DND-41 (cell line): ENCODE measurements around the gene XPO6.

Experiments used
- ATAC-seq: fragments of 200-7000 bp; cut with Tn5 transposase; 3 replicates; pipeline ENCODE4 v1.9.1; 2021; ENCODE audit warnings: low read depth; ENCODE audit not compliant: insufficient read depth
- DNase-seq: peaks from one replicate; pipeline ENCODE4 v3.0.0-alpha.2; 2020
- H2AFZ ChIP-seq: 2 replicates; pipeline ENCODE4 v1.6.0; 2012; ENCODE audit warnings: low read depth, low read length
- H3K27ac ChIP-seq: 2 replicates; pipeline ENCODE4 v1.5.1; 2012; ENCODE audit warnings: low read length, inconsistent platforms
- H3K27me3 ChIP-seq: fragments of 200-600 bp; sonication (generic); 2 replicates; pipeline ENCODE4 v1.6.0; 2012; ENCODE audit warnings: low read length, mild to moderate bottlenecking, inconsistent platforms; ENCODE audit not compliant: insufficient read depth, poor library complexity
- H3K36me3 ChIP-seq: 2 replicates; pipeline ENCODE4 v1.5.1; 2012; ENCODE audit warnings: low read length, inconsistent platforms; ENCODE audit not compliant: insufficient read depth
- H3K4me1 ChIP-seq: 2 replicates; pipeline ENCODE4 v1.5.1; 2012; ENCODE audit warnings: mild to moderate bottlenecking, low read length; ENCODE audit not compliant: insufficient read depth
- H3K4me2 ChIP-seq: 2 replicates; pipeline ENCODE4 v1.6.0; 2012; ENCODE audit warnings: mild to moderate bottlenecking, moderate library complexity, low read length, inconsistent platforms; ENCODE audit not compliant: insufficient read depth
- H3K4me3 ChIP-seq, 2 experiments: fragments of 200-600 bp in 1 of 2; shearing (Covaris generic) in 1 of 2; 2 replicates each; pipeline ENCODE4 v1.5.1; 2012 to 2016; ENCODE audit warnings: inconsistent platforms in 2 of 2, low read length in 2 of 2, mild to moderate bottlenecking in 2 of 2, low read depth in 1 of 2, moderate library complexity in 1 of 2
- H3K79me2 ChIP-seq: 2 replicates; pipeline ENCODE4 v1.6.0; 2012; ENCODE audit warnings: low read length, inconsistent platforms; ENCODE audit not compliant: insufficient read depth
- H3K9ac ChIP-seq: 2 replicates; pipeline ENCODE4 v1.6.0; 2012; ENCODE audit warnings: low read depth, mild to moderate bottlenecking, inconsistent platforms, low read length, moderate library complexity
- H3K9me3 ChIP-seq: 2 replicates; pipeline ENCODE4 v1.5.1; 2012; ENCODE audit warnings: low read length, moderate library complexity, mild to moderate bottlenecking, inconsistent platforms; ENCODE audit not compliant: insufficient read depth, severe bottlenecking
- H4K20me1 ChIP-seq: 2 replicates; pipeline ENCODE4 v1.6.0; 2012; ENCODE audit warnings: low read length; ENCODE audit not compliant: insufficient read depth
- EZH2 ChIP-seq: IDR thresholded peaks from 3 replicates; pipeline ENCODE4 v1.6.1; 2012; ENCODE audit warnings: borderline replicate concordance, low read depth, mild to moderate bottlenecking, moderate library complexity, low read length, inconsistent platforms; ENCODE audit not compliant: severe bottlenecking
- TF ChIP-seq, protein P1 (sequence below): IDR thresholded peaks from 2 replicates; pipeline ENCODE4 v1.5.1; 2012; ENCODE audit warnings: borderline replicate concordance, low read length, moderate library complexity, mild to moderate bottlenecking; ENCODE audit not compliant: poor library complexity, severe bottlenecking; ENCODE audit errors: extremely low read depth

The XPO6 gene

DNA sequence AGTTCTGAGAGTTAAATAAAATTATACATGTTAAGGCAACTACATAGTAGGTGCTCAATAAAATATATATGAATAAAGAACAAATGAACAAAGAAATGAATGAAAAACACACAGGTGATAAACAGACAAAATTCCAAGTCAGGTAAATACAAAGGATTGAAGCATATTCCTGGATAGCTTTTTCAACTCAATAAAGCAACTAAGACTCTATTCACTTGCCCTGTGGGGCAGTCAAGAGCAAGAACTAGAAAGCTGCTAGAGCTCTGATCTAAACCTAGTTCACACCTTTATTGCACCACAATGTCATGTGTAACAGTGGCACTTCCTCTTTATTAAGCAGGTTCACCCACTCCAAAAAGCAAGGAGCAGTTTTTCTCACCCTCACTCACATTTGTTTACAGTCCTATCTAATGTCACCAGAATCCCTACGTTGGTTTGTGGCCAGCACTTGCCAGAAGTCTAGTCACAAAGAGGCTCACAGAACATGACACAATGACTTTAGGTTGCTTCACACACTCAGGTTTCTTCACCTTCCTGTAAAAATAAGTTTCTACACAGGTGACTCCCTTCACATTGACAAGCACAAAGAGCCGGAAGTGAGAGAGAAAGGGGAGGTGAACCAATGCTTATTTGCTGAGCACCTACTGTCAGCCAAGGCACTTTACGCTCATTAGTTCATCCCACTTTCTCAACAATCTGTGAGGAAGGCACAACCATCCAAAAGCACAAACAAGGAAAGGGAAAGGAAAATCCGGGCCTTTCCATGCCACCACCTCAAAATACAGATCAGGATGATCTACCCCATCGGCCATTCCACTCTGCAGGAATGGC, 70.8 kb downstream of the XPO6 start:
- Histone ChIP-seq H4K20me1 (peaks cover 26% of the 10 kb centered on the region), H3K9me3 (no peaks in the 10 kb centered on the region), H3K27me3 (no peaks in the 10 kb centered on the region), H3K9ac (no peak overlapping the region), H2AFZ (no peak overlapping the region), H3K27ac (peak overlapping the region; percentile 74), H3K4me2 (no peak overlapping the region), H3K4me1 (peaks cover 47% of the 10 kb centered on the region), H3K36me3 (peaks cover 68% of the 10 kb centered on the region), H3K4me3 (no peak overlapping the region), H3K79me2 (peaks cover 18% of the 10 kb centered on the region)
- DNase-seq, result no peak
- ATAC-seq, result peak; percentile 6; the same call in 1 of the 3 replicates
- TF ChIP-seq, protein P1, sequence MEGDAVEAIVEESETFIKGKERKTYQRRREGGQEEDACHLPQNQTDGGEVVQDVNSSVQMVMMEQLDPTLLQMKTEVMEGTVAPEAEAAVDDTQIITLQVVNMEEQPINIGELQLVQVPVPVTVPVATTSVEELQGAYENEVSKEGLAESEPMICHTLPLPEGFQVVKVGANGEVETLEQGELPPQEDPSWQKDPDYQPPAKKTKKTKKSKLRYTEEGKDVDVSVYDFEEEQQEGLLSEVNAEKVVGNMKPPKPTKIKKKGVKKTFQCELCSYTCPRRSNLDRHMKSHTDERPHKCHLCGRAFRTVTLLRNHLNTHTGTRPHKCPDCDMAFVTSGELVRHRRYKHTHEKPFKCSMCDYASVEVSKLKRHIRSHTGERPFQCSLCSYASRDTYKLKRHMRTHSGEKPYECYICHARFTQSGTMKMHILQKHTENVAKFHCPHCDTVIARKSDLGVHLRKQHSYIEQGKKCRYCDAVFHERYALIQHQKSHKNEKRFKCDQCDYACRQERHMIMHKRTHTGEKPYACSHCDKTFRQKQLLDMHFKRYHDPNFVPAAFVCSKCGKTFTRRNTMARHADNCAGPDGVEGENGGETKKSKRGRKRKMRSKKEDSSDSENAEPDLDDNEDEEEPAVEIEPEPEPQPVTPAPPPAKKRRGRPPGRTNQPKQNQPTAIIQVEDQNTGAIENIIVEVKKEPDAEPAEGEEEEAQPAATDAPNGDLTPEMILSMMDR, result no peak
- TF ChIP-seq EZH2, result no peak

DNA sequence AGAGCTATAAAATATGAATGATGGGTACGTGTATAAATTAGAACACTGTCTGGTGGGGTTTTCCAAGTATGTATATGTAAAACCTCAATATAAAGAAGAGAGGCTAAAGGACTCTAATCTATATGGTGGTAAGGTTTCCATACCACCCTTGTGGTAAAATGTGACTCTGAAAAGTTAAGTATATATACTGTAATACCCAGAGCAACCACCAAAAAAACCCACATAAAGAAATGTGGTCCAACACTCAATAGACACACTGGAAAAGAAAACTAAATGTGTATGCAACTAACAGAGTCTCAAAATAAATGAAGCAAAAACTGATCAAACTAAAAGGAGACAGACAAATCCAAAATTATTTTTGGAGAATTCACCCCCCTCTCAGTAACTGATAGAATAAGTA, 72.2 kb downstream of the XPO6 start:
- peaks cover 18% of the 10 kb centered on the region for H3K79me2 ChIP-seq
- no peak for DNase-seq

DNA sequence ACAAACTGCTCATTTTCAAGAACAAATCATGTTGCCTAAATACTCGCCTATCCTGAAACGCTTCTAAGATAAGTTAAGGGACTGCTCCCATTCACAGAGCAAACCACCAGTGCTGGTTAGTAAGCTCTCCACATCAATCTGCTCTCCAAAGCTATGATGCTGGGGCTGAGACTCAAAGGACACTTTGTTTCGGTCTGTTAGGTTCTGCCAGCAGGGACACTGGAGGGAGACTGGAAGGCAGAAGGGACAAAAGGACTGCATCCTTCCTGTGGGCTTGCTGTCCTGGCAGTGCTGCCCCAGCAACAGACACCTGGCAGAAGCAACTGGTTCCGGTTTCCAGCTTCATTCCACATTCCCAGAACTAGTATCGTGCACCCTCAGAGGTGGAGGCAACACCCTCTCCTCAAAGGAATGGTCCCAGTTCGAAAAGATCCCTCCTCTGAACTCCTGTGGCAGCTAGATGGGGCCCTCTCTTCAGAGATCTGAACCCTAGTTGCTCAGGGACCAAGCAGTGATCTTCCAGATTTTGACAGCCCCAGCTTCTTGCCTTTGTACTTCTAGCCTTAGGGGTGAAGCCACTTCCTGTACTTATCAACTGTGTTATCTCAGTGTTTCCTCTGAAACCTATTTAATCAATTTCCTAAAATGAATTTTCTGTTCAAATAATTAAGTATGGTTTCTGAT, 74.9 kb downstream of the XPO6 start:
- Histone ChIP-seq H3K4me1 (peaks cover 13% of the 10 kb centered on the region), H4K20me1 (peaks cover 34% of the 10 kb centered on the region), H3K79me2 (peaks cover 18% of the 10 kb centered on the region), H3K4me2 (no peak overlapping the region), H3K36me3 (peaks cover 77% of the 10 kb centered on the region), H3K27me3 (no peaks in the 10 kb centered on the region), H3K4me3 (no peak overlapping the region), H2AFZ (no peak overlapping the region), H3K9me3 (no peaks in the 10 kb centered on the region), H3K27ac (peak overlapping the region; percentile 56), H3K9ac (no peak overlapping the region)
- DNase-seq (peak; percentile 35), ATAC-seq (peak; percentile 64)
- TF ChIP-seq EZH2, result no peak
- TF ChIP-seq, protein P1, result peak; percentile 30

More for the DNA sequence above, 72.2 kb downstream of the XPO6 start:
- TF ChIP-seq, protein P1, result no peak
- no peak for TF ChIP-seq EZH2
- Histone ChIP-seq H3K27me3 (no peaks in the 10 kb centered on the region), H3K36me3 (peaks cover 68% of the 10 kb centered on the region), H3K27ac (no peak overlapping the region), H3K9me3 (no peaks in the 10 kb centered on the region), H2AFZ (no peak overlapping the region), H4K20me1 (peaks cover 30% of the 10 kb centered on the region), H3K4me1 (peaks cover 39% of the 10 kb centered on the region), H3K9ac (no peak overlapping the region), H3K4me3 (no peak overlapping the region), H3K4me2 (no peak overlapping the region)
- ATAC-seq, result peak; percentile 36; the same call in 1 of the 3 replicates
